ENCODE measurements around the gene U2AF1.
"Not testable (repeated sequence)": the region's sequence is repeated elsewhere in the genome, so short reads cannot be mapped to it uniquely, and the experiment has no call there.

The U2AF1 gene

DNA sequence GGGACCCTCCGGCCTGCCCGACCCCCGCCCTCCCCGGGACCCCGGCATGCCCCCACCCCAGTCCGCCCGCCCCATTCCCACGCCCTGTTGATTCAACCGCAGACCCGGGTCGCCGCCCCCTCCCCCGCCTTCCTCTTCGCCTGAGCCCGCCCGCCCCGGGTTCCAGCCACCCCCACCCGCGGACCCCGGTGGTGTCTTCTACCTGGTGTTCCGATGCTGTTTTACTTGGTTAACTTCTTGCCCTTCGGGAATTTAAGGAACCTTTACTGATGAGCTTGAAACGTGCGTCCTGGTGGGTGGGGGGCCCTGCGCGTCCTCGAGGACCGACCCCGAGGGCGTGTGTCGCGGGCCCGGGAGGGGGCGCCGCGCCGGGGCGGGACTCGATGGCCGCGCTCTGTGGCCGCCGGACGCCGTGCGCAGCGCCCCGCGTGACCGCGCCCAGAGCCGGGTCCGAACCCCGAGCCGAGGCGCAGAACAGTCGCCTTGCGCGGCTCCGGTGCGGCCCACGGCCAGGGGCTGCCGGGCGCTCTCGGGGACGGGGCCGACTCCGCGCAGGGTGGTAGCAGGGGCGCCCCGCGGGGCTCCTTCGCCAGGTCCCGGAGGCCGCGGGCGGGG is 31.2 kb downstream of the U2AF1 start:
- not testable (repeated sequence) for DNase-seq

DNA sequence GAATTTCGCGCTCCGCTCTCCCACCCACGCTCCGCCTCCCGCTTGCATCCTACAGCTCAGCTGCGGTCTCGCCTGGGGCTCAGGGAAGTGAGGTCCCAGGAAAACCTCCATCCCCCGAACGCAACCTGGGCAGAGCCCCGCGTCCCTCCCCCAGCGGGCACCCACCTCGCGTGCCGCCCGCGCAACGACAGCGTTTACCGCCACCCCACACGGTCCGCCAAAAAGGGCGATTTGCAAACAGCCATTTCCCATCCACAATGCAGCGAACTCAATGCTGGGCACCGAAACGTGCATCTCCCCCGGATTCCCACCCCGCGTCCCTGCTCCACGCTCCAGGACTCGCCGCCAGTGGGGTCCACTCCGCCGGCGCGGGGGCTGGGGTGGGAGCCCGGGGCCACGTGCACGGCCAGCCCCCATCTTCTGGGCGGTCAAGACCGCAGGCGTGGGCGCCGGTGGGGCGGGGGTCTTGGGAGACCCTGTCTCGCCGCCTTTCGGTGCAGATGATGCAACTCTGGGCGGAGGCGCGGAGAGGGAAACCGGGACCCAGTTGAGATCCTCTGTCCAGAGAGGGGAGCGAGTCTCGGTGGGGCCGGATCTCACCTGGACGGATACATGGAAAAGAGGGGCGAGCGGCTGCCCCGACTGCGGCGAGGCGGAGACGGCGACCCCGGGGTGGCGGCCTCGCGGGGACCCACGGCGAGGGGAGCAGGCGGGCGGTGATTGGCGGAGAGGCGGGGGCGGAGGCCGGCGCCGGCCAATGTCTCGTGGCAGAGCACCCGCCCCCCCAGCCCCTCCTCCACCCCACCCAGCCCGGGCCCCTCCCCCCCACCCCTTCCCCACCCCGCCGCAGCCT is 32.0 kb downstream of the U2AF1 start, which contains the start of gene CBS:
TSS of gene CBS (minus strand) at position 666 of the 853 bp plus-strand sequence. CDS start 3,642 bp downstream, outside the sequence.
- not testable (repeated sequence) for DNase-seq

GRCh38 chr21:43074401-43075169 is 32.8 kb downstream of the U2AF1 start:
- DNase-seq, result not testable (repeated sequence)

DNA sequence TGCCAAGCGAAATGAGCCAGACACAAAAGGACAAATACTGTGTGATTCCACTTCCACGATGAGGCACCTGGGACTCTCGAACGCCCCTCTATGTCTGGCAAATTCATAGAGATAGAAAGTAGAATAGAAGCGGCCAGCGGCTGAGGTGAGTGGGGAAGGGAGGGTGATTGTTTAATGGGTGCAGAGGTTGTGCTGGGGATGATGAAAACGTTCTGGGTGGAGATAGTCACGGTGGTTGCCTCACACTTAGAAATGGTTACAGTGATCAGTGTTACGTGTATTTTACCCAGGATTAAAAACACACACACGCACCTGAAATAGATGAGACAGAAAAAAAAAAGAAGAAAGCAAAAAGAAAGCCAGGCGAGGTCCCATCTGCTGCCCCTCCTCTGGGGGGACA is 34.6 kb downstream of the U2AF1 start:
- DNase-seq, result not testable (repeated sequence)

- not testable (repeated sequence) for DNase-seq
These were observed 37.7 kb downstream of the U2AF1 start for GRCh38 chr21:43069682-43070081.

- DNase-seq, result not testable (repeated sequence)
These were observed 39.3 kb downstream of the U2AF1 start for GRCh38 chr21:43068065-43068464.

DNA sequence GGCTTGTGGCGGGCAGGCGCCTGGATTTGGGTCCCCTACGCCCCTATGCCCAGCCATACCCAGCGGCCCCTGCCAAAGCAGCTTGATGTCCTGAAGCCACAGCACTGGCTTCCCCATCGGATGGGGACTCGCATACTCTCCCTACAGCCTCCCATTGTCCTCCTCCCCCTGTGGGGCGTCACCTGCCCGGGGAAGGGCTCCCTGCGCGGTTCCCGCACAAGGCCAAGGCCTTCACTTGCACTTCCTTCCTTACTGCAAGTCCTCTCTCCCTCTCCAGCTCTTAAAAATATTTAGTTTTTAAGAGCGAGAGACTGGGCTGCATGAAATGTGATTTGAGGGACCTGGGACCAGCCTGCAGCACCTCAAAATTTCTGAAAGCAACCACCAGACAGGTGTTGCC is 40.7 kb downstream of the U2AF1 start:
- not testable (repeated sequence) for DNase-seq

- not testable (repeated sequence) for DNase-seq
These were observed 41.4 kb downstream of the U2AF1 start for GRCh38 chr21:43065991-43066390.

- not testable (repeated sequence) for DNase-seq
These were observed 43.0 kb downstream of the U2AF1 start for GRCh38 chr21:43064265-43064917.

DNA sequence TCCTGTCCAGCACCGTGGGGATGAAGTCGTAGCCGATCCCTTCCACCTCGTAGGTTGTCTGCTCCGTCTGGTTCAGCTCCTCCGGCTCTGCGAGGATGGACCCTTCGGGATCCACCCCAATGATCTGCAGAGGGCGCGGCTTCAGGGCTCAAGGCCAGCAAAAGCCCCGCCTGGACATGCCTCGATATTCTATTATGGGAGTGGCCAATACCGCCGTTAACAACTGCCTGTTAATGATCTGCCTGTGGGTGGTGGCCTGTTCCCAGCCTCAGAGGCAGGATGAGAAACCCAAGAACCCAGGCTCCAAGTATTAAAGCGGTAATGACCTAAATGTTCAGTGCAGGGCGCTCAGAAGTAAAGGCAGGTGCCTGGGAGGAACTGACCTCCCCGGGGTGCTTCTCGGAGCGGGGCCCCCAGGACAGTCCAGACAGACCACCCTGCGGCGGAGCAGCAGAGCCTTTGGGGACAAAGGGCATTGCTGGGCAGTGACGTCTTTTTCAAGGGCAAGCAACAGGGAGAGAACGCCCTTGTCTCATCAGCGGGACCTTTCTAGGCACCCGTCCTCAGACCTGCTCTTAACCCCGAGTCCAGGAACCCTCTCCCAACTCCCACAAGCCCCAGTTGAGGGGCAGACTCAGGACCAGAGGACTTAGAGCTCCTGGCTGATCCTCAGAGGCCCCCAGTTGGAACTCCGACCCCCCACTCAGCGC is 44.3 kb downstream of the U2AF1 start:
- DNase-seq, result not testable (repeated sequence)

DNA sequence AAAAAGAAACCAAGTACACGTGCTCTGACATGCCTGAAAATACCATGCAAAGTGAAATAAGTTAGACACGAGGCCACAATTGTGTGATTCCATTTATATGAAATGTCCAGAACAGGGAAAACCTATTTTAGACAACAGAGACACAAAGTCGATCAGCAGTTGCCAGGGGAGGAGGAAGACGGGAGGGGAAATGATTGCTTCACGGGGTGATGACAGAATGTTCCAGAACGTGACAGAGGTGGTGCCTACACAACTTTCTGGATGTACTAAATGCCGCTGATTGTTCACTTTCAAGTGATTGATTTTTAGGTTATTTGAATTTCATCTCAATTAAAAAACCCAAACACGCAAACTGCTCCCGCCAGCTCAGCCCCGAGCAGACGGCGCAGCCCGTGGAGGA is 54.3 kb downstream of the U2AF1 start:
- DNase-seq, result not testable (repeated sequence)

- DNase-seq, result peak; percentile 29 to 33
These were observed 61.2 kb downstream of the U2AF1 start for GRCh38 chr21:43045876-43046821.

GRCh38 chr21:43045165-43045875 is 62.0 kb downstream of the U2AF1 start:
- not testable (repeated sequence) for DNase-seq

DNA sequence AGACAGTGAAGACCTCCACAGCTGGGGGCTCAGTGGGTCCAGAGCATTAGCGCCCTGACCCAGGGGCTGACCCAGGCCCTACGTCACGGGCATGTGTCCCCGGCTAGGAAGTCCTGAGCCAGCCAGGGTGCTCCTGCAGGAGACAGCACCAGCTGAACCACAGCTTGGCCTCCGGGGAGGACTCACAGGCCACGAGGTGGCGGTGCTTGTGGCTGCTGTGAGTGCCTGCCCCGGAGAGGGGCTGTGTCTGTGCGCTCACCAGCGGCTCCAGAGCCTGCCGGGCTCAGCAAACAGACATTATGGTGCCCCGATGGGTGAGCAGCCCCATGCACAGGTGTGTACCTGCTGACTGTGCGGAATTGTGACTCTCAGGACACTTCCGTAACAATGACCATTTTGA is 62.8 kb downstream of the U2AF1 start:
- not testable (repeated sequence) for DNase-seq

DNA sequence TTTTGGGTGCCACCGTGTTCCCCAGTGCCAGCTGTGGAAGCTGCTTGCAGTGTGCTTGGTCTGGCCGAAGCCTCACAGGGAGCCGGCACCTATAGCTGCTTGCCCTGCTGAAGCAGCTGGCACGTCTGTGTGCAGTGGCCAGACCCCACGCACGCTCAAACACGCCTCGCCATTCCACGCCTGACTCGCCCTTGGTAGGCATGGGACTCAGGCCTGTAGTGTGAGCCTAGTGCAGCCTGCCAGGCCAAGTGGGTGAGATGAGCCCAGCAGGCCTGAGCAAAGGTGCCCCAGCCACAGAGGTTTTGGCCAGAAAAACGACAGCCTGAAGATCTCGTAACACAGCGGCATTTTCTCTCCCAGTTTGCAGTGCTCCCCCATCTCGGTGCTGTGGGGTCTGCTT is 64.1 kb downstream of the U2AF1 start:
- not testable (repeated sequence) for DNase-seq
